Epithelial cell of proximal tubule (primary cell): Measurements from ENCODE around the gene SPAG16. TPM values are rescaled to one million over a fixed set of nuclear protein-coding genes. Genes with fewer than 3 reads are reported as not detected.

Experiments used
- DNase-seq: peaks from one replicate; pipeline ENCODE4 v3.0.0-alpha.2; 2011; ENCODE audit warnings: low read depth
- H3K4me3 ChIP-seq: 2 replicates; pipeline ENCODE4 v1.5.1; 2011; ENCODE audit warnings: low read depth, mild to moderate bottlenecking, low read length
- CTCF ChIP-seq: conservative IDR thresholded peaks from 2 replicates; pipeline ENCODE4 v1.5.1; 2012; ENCODE audit warnings: low read depth, mild to moderate bottlenecking, low read length
- total RNA-seq: library from RNA; depleted of rRNA; stranded (reverse); fragments of >200 nt; gene quantifications from 2 replicates; pipeline ENCODE4 v1.2.3, GENCODE V29; 2015

SPAG16 gene
- total RNA-seq, 1 donor from 2014 or later, result 25.5 TPM

GRCh38 chr2:214193943-214194342 lies 909.7 kb downstream of the SPAG16 start:
- no peak for TF ChIP-seq CTCF
- no peak overlapping the region for H3K4me3 ChIP-seq
- DNase-seq, result peak; percentile 29

- no peak for TF ChIP-seq CTCF
- H3K4me3 ChIP-seq, result no peak overlapping the region
- DNase-seq, result no peak
These were observed 912.0 kb downstream of the SPAG16 start for GRCh38 chr2:214196260-214196659.

- no peak for DNase-seq
- no peak overlapping the region for H3K4me3 ChIP-seq
- no peak for TF ChIP-seq CTCF
These were observed 917.6 kb downstream of the SPAG16 start for GRCh38 chr2:214201892-214202291.

GRCh38 chr2:214203214-214203613 lies 919.0 kb downstream of the SPAG16 start:
- no peak for DNase-seq

GRCh38 chr2:214203744-214204289 lies 919.6 kb downstream of the SPAG16 start:
- no peak overlapping the region for H3K4me3 ChIP-seq
- TF ChIP-seq CTCF, result no peak
- no peak for DNase-seq

More at GRCh38 chr2:214203214-214203613, 919.0 kb downstream of the SPAG16 start:
- TF ChIP-seq CTCF, result no peak
- no peak overlapping the region for H3K4me3 ChIP-seq

- DNase-seq, result peak; percentile 22
- no peak overlapping the region for H3K4me3 ChIP-seq
- no peak for TF ChIP-seq CTCF
These were observed 930.8 kb downstream of the SPAG16 start for GRCh38 chr2:214215107-214215506.

- no peak for DNase-seq
- no peak for TF ChIP-seq CTCF
These were observed 932.9 kb downstream of the SPAG16 start for GRCh38 chr2:214217136-214217535.

More at GRCh38 chr2:214217136-214217535, 932.9 kb downstream of the SPAG16 start:
- H3K4me3 ChIP-seq, result no peak overlapping the region
